Measurements from ENCODE around the gene GLP1R.

DNA sequence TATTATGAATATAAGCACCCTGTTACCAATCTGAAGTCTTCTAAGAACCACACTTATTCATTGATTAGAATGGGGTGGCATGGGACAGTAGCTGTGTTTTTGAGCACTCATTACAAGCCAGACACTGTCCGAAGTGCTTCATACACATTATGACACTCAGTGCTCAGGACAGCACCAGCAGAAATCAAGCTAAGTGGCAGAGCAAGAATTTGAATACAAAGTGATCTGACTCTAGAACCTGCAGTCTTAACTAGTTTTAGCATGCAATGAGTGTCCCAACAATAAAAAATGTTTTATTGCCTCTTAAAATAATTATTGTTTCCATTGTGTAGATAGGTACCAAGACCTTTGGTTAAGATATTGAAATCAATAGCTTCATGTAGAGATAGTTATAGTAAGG, 39.1 kb upstream of the GLP1R start:
- TF ChIP-seq, protein P1, sequence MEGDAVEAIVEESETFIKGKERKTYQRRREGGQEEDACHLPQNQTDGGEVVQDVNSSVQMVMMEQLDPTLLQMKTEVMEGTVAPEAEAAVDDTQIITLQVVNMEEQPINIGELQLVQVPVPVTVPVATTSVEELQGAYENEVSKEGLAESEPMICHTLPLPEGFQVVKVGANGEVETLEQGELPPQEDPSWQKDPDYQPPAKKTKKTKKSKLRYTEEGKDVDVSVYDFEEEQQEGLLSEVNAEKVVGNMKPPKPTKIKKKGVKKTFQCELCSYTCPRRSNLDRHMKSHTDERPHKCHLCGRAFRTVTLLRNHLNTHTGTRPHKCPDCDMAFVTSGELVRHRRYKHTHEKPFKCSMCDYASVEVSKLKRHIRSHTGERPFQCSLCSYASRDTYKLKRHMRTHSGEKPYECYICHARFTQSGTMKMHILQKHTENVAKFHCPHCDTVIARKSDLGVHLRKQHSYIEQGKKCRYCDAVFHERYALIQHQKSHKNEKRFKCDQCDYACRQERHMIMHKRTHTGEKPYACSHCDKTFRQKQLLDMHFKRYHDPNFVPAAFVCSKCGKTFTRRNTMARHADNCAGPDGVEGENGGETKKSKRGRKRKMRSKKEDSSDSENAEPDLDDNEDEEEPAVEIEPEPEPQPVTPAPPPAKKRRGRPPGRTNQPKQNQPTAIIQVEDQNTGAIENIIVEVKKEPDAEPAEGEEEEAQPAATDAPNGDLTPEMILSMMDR (IDR thresholded peaks at IDR 0.05; ENCODE audit: poor library complexity, severe bottlenecking): no peak
- TF ChIP-seq TAF1 (IDR thresholded peaks at IDR 0.05; ENCODE audit: low read depth): no peak
- TF ChIP-seq EP300 (conservative IDR thresholded peaks at IDR 0.05; ENCODE audit: poor library complexity, severe bottlenecking): no peak
- TF ChIP-seq EZH2 (IDR thresholded peaks at IDR 0.05; ENCODE audit: borderline replicate concordance, insufficient read depth, low read length, poor library complexity, severe bottlenecking): no peak
- no peak for TF ChIP-seq POLR2AphosphoS5 (IDR thresholded peaks at IDR 0.05)
- no peak for TF ChIP-seq SMC3 (conservative IDR thresholded peaks at IDR 0.05; ENCODE audit: poor library complexity)
- no peak for TF ChIP-seq RAD21 (conservative IDR thresholded peaks at IDR 0.05)

All from neural cell (in vitro differentiated cells).